GM13977 (cell line): ENCODE measurements around the gene PTCH2.

ENCODE experiments used
- DNase-seq: peaks from one replicate; pipeline ENCODE4 v3.0.0; 2012; ENCODE audit warnings: low spot score
- in situ Hi-C: fragments of 300-500 bp; cut with MboI; formaldehyde crosslinking; loops from one replicate; pipeline ENCODE4 v1.12.0; 2022; ENCODE audit warnings: low sequenced_read_pairs, low pct_unique_long_range_greater_than_20kb, mixed read lengths, inconsistent platforms; ENCODE audit not compliant: unreplicated experiment
- TF ChIP-seq, protein P1 (sequence below): IDR thresholded peaks from 2 replicates; pipeline ENCODE4 v1.5.1; 2012; ENCODE audit warnings: mild to moderate bottlenecking, control low read depth; ENCODE audit not compliant: insufficient read depth; ENCODE audit errors: extremely low read depth, missing control alignments

Gene PTCH2

DNA sequence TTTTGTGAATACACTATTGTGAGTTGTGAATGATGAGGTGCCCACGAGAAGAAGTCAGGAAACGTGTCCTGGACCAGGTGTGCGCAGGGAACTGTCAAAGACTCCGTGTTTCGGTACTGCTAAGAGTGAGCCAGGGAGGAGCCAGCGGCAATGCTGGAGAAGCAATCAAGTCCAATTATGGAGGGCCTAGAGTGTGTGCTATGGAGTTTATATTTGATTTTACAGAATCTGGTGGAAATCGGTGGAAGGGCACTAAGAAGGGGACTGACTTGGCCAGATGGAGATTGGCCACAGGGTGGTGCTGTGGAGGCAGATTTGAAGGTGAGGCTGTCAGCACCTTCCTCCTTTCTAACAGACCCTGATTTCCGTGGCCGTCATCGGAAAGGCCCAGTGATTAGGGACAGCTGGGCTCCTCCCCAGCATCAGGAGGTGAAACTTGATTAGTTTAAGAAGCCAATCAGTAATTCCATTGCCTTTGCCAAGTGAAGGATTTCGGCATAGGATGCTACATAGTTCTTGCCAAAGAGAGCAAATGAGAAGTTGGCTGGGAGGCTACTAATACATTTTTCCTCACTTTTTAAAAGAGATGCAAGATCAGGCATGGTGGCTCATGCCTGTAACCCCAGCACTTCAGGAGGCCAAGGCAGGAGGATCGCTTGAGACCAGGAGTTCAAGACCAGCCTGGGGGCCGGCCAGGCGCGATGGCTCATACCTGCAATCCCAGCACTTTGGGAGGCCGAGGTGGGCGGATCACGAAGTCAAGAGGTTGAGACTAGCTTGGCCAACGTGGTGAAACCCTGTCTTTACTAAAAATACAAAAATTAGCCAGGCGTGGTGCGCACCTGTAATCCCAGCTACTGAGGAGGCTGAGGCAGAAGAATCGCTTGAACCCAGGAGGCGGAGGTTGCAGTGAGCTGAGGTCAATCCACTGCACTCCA, 7.0 kb downstream of the PTCH2 start:
- TF ChIP-seq, protein P1, sequence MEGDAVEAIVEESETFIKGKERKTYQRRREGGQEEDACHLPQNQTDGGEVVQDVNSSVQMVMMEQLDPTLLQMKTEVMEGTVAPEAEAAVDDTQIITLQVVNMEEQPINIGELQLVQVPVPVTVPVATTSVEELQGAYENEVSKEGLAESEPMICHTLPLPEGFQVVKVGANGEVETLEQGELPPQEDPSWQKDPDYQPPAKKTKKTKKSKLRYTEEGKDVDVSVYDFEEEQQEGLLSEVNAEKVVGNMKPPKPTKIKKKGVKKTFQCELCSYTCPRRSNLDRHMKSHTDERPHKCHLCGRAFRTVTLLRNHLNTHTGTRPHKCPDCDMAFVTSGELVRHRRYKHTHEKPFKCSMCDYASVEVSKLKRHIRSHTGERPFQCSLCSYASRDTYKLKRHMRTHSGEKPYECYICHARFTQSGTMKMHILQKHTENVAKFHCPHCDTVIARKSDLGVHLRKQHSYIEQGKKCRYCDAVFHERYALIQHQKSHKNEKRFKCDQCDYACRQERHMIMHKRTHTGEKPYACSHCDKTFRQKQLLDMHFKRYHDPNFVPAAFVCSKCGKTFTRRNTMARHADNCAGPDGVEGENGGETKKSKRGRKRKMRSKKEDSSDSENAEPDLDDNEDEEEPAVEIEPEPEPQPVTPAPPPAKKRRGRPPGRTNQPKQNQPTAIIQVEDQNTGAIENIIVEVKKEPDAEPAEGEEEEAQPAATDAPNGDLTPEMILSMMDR: peak; percentile 84
- in situ Hi-C loops: loop anchor here (25.0 kb wide), 1 partner anchor 476 kb away; no protein-coding TSS in a partner anchor
- DNase-seq: peak; percentile 86

DNA sequence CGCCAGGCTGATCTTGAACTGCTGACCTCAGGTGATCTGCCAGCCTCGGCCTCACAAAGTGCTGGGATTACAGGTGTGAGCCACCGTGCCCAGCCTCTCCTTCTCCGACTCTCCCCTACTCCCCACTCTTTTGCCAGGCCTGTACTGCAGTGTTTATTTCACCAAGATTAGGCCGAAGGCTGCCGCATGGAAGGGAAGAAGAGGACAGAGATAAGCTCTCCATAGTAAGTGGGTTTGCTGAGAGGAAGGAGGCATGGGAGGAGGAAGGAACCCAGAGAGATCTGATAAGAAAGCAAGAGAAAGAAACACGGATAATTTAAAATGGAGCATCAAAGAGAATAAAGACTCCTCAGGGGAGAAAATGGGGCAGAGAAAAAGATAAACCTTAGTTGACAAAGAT, 8.7 kb downstream of the PTCH2 start:
- TF ChIP-seq, protein P1: no peak
- DNase-seq: no peak
- in situ Hi-C loops: loop anchor here (25.0 kb wide), 1 partner anchor 478 kb away; no protein-coding TSS in a partner anchor

DNA sequence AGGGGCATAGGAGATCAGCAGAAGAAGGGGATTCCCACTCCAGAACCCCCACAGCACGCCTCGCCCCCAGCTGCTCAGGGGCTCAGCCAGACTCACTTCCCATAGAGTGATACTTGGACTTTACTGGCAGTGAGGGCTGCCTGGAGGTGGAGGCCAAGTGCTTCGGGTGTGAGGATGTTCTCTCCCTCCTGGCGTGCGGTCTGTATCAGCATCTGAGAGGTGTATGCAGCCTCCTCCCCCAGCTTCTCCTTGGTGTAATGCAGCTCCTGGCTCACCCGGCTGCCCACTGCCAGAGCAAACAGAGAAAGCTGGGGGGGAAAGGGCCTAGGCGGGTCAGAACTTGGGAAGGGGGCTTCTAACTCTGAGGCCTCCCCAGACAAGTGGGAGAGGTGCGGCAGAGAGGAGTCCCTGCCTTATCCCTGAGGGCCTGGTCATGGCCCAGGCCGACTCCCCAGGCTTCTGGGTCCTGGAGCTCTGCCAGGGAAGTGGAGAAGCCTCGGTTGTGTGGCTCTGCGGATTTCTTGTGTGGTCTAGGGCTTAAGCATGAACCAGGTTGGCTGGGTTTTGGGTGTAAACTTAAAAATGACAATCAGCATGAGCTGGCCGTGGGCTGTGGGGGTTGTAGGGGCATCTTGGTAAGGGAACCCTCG, 10.9 kb downstream of the PTCH2 start:
- TF ChIP-seq, protein P1: no peak
- DNase-seq: no peak

DNA sequence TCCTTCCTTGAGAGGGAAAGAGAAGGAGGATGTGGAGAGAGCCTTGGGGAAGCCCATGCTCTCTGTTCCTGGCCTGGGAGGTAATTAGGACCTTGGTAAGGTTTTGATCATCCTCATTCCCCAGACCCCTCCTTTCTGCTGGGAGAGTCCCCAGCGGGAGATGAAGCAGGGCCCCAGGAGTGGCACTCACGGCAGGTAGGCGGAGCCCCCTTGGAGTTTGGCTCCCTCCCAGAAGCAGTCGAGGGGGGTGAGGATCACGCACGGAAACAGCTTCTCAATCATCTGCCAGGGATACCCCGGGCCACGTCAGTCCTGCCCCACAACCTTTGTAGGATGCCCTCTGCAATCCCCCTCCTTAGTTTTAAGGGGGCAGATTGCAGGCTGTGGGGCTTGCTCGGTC, 11.5 kb downstream of the PTCH2 start:
- TF ChIP-seq, protein P1: no peak

More for the DNA sequence above, 10.9 kb downstream of the PTCH2 start:
- in situ Hi-C loops: loop anchor here (25.0 kb wide), 1 partner anchor 480 kb away; no protein-coding TSS in a partner anchor

DNA sequence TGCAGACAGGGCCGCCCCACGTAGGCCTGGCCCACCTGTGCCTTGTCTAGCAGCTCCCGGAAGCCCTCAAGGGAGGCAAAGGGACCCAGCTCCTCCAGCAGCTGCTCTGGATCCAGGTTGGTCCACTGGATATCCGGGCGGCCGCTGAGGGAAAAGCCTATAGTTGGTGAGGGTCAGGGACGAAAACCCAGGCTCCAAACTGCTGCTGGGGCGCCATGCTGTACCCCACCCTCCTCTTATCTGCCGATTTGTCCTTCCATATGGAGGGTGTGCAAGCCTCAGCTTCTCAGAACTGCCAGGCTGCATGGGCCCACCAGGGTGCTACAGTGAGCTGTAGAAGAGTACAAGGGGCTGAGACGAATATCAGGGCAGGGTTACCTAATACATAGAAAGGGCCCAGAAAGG, 12.2 kb downstream of the PTCH2 start:
- in situ Hi-C loops: loop anchor here (25.0 kb wide), 1 partner anchor 481 kb away; no protein-coding TSS in a partner anchor
- DNase-seq: no peak
- TF ChIP-seq, protein P1: no peak

More for the DNA sequence above, 11.5 kb downstream of the PTCH2 start:
- in situ Hi-C loops: loop anchor here (25.0 kb wide), 1 partner anchor 481 kb away; no protein-coding TSS in a partner anchor
- no peak for DNase-seq
